ENCODE results near the gene SLAIN1. TPM values are rescaled to one million over a fixed set of nuclear protein-coding genes. Genes with fewer than 3 reads are reported as not detected.

The SLAIN1 gene
- total and polyA plus RNA-seq, 2 experiments from 2014 or later: not detected

DNA sequence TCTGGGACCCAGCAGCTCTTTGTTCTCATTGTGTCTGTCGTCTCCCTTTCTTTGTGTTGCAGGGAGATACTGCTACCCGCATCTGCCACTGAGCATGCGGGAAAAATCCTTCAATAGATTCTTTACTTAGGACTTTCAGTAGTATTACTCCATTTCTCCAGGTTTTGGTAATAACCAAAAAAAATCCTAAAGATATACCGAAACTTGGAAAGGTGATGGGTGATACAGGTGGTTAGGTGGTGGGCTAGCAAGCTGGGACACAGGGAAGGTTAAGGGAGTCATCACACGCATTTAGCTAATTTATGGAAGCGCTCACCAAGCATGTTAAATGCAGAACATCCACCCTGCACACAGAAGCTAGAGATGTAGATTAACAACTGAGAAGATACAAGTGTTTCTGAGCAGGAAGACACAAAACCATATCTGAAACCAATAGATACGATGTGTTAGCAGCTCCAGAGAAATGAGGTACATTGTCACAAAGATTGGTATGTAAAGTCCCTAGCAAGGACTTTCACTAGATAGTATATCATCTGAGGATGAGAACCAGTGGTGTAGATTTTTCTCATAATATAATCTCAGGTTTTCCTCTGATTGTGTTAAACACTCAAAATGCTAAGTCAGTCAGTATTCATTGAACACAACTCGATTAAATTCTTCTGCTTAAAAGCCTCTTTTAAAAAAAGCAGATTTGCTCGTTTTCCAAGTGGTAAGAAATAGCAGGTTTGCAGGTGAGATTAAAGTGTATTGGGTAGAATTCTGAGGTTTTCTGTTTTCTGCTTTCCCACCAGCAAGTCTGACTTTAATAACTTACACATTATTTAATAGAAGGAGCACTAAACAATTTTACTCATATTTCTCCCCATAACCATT, 1.2 kb upstream of the SLAIN1 start:
- in situ Hi-C loops (cut with MboI): no loop called here
- Histone ChIP-seq H4K20me1 (ENCODE audit: insufficient read depth) (no peaks in the 10 kb centered on the region), H3K4me2 (ENCODE audit: unreplicated experiment) (no peak overlapping the region), H3K79me2 (ENCODE audit: insufficient read depth) (no peaks in the 10 kb centered on the region), H3K36me3 (ENCODE audit: low read depth) (no peaks in the 10 kb centered on the region), H3K27ac (no peak overlapping the region), H2AFZ (no peak overlapping the region), H3K4me3 (no peak overlapping the region), H3K27me3 (replicated peaks; ENCODE audit: insufficient read depth) (peaks cover 58% of the 10 kb centered on the region), H3K9ac (no peak overlapping the region), H3K9me3 (ENCODE audit: low read depth) (no peaks in the 10 kb centered on the region), H3K4me1 (ENCODE audit: insufficient read depth) (no peaks in the 10 kb centered on the region), H3K9me2 (ENCODE audit: insufficient read depth) (no peaks in the 10 kb centered on the region), H3F3A (ENCODE audit: insufficient read depth) (peaks cover 6% of the 10 kb centered on the region; the same call in 1 of the 2 replicates)
- TF ChIP-seq EZH2 (IDR thresholded peaks at IDR 0.05; ENCODE audit: insufficient read depth, poor library complexity, severe bottlenecking) (peak; percentile 49), EZH2phosphoT487 (IDR thresholded peaks at IDR 0.05; ENCODE audit: insufficient read depth, low read depth) (no peak)
- DNase-seq: no peak
- 16 to 18% methylated on average over 9 of the region's 9 CpGs for WGBS, 2 experiments (ENCODE audit: low coverage in 1 of 2, low lambda C conversion rate in 2 of 2, missing lambda C conversion rate in 2 of 2)

DNA sequence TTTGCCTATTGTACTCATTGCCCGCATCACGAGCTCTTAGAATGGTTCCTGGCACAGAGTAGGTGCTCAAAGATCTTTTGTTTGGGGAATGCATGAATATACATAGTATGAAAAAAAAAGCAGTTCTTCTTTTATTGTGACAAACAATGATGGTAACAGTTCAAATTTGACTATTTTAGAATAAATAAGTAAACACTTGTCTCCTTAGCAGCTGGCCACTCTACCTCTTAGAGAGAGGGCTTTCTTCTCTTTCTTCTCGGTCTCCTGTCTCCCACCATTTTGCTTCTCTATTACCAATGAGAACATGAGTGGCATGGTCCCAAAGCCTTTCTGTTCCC, 639 bp upstream of the SLAIN1 start:
- 13 to 16% methylated on average over 3 of the region's 3 CpGs for WGBS, 2 experiments (ENCODE audit: low coverage in 1 of 2, low lambda C conversion rate in 2 of 2, missing lambda C conversion rate in 2 of 2)
- H3K79me2 ChIP-seq (ENCODE audit: insufficient read depth): no peaks in the 10 kb centered on the region
- no peak overlapping the region for H3K4me3 ChIP-seq
- peaks cover 58% of the 10 kb centered on the region for H3K27me3 ChIP-seq (replicated peaks; ENCODE audit: insufficient read depth)
- no peaks in the 10 kb centered on the region for H3K9me3 ChIP-seq (ENCODE audit: low read depth)
- no peaks in the 10 kb centered on the region for H3K36me3 ChIP-seq (ENCODE audit: low read depth)
- peaks cover 6% of the 10 kb centered on the region; the same call in 1 of the 2 replicates for H3F3A ChIP-seq (ENCODE audit: insufficient read depth)
- no peak overlapping the region for H2AFZ ChIP-seq
- H3K27ac ChIP-seq: no peak overlapping the region
- H3K9me2 ChIP-seq (ENCODE audit: insufficient read depth): no peaks in the 10 kb centered on the region
- in situ Hi-C loops (cut with MboI): no loop called here
- H3K4me1 ChIP-seq (ENCODE audit: insufficient read depth): no peaks in the 10 kb centered on the region
- TF ChIP-seq EZH2 (IDR thresholded peaks at IDR 0.05; ENCODE audit: insufficient read depth, poor library complexity, severe bottlenecking) (peak; percentile 85), EZH2phosphoT487 (IDR thresholded peaks at IDR 0.05; ENCODE audit: insufficient read depth, low read depth) (no peak)
- no peak overlapping the region for H3K4me2 ChIP-seq (ENCODE audit: unreplicated experiment)
- no peaks in the 10 kb centered on the region for H4K20me1 ChIP-seq (ENCODE audit: insufficient read depth)
- no peak overlapping the region for H3K9ac ChIP-seq
- no peak for DNase-seq

DNA sequence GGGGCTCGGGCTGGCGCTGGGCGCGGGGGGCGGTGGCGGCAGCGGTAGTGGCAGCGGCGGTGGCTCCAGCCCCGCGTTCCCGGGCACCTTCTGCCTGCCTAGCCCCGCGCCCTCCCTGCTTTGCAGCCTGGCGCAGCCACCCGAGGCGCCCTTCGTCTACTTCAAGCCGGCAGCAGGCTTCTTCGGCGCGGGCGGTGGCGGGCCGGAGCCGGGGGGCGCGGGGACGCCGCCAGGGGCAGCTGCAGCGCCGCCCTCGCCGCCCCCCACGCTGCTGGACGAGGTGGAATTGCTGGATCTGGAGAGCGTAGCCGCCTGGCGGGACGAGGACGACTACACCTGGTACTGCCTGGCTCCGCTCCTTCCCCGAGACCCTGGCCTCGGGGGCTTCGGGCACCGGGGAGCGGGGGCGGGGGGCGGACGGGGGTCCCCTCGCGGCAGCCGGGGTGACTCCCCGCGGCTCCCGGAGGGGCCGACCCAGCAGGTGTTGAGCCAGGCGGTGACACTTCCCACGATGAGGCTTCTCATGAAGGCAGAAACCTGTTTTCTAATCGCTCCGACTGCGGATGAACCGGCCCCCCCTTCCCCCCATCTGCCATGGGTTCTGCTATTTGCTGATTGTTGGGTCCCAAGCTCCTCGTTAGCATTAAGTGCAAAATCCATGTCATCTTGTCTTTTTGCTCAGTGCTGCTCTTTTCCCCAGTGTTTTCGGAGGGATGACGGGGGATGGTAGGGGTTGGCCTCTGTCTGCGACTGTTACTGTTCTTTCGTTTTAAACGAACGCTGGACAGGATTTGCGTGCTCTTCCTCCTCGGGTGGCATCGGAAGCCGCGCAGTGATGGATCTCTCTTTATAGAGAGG, 943 bp downstream of the SLAIN1 start:
- no peaks in the 10 kb centered on the region for H3K9me2 ChIP-seq (ENCODE audit: insufficient read depth)
- WGBS, 2 experiments (ENCODE audit: low coverage in 1 of 2, low lambda C conversion rate in 2 of 2, missing lambda C conversion rate in 2 of 2): 2% methylated on average over 27 to 53 of the region's 75 CpGs
- no peak overlapping the region for H3K27ac ChIP-seq
- no peaks in the 10 kb centered on the region for H3K4me1 ChIP-seq (ENCODE audit: insufficient read depth)
- peaks cover 6% of the 10 kb centered on the region; the same call in 1 of the 2 replicates for H3F3A ChIP-seq (ENCODE audit: insufficient read depth)
- peak overlapping the region; percentile 63; the same call in 1 of the 2 replicates for H2AFZ ChIP-seq
- H4K20me1 ChIP-seq (ENCODE audit: insufficient read depth): no peaks in the 10 kb centered on the region
- peak overlapping the region; percentile 62 for H3K4me3 ChIP-seq
- H3K79me2 ChIP-seq (ENCODE audit: insufficient read depth): no peaks in the 10 kb centered on the region
- peak overlapping the region; percentile 57 for H3K4me2 ChIP-seq (ENCODE audit: unreplicated experiment)
- peaks cover 58% of the 10 kb centered on the region for H3K27me3 ChIP-seq (replicated peaks; ENCODE audit: insufficient read depth)
- H3K9me3 ChIP-seq (ENCODE audit: low read depth): no peaks in the 10 kb centered on the region
- no peak overlapping the region for H3K9ac ChIP-seq
- in situ Hi-C loops (cut with MboI): no loop called here
- no peaks in the 10 kb centered on the region for H3K36me3 ChIP-seq (ENCODE audit: low read depth)
- TF ChIP-seq EZH2 (IDR thresholded peaks at IDR 0.05; ENCODE audit: insufficient read depth, poor library complexity, severe bottlenecking) (no peak), EZH2phosphoT487 (IDR thresholded peaks at IDR 0.05; ENCODE audit: insufficient read depth, low read depth) (0 out of 2 replicates have a peak, but pooled peaks have one; percentile 34)
- DNase-seq: peak; percentile 15

DNA sequence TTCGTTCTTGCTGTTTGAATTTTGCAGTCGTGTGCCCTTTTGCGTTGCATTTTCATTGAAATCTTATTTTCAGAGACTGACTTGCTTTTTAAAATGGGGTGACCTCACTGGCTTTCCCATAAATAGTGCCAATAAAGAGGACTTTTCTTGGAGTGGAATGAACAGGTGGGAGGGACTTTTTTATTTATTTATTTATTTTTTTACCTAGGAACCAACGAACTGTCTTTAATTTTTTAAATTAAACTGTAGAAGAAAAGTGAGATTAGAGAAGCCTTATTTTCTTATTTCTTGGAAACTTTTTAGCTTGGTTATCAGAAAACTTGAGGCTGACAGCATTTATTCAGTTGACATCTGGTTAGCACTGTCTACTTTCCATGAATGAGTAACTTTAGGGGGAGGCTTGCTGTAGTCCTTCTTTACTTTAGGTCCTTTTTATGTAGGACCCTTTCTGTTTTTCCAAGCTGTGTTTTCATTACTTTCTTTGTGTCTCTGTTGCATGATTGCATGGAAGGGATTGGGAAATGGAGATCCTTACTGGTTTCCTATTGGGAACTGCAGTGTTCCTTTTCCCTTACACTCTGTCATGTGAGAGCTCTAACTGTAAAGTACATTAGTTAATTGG, 1.7 kb downstream of the SLAIN1 start:
- H2AFZ ChIP-seq: peak overlapping the region; percentile 63; the same call in 1 of the 2 replicates
- H3K79me2 ChIP-seq (ENCODE audit: insufficient read depth): no peaks in the 10 kb centered on the region
- H4K20me1 ChIP-seq (ENCODE audit: insufficient read depth): no peaks in the 10 kb centered on the region
- WGBS, 2 experiments (ENCODE audit: low coverage in 1 of 2, low lambda C conversion rate in 2 of 2, missing lambda C conversion rate in 2 of 2): 3% methylated on average over 4 of the region's 4 CpGs
- no peaks in the 10 kb centered on the region for H3K9me3 ChIP-seq (ENCODE audit: low read depth)
- TF ChIP-seq EZH2phosphoT487 (IDR thresholded peaks at IDR 0.05; ENCODE audit: insufficient read depth, low read depth): no peak
- no peak for TF ChIP-seq EZH2 (IDR thresholded peaks at IDR 0.05; ENCODE audit: insufficient read depth, poor library complexity, severe bottlenecking)
- no peak overlapping the region for H3K9ac ChIP-seq
- peaks cover 6% of the 10 kb centered on the region; the same call in 1 of the 2 replicates for H3F3A ChIP-seq (ENCODE audit: insufficient read depth)
- H3K9me2 ChIP-seq (ENCODE audit: insufficient read depth): no peaks in the 10 kb centered on the region
- no peaks in the 10 kb centered on the region for H3K36me3 ChIP-seq (ENCODE audit: low read depth)
- no peak overlapping the region for H3K27ac ChIP-seq
- peak overlapping the region; percentile 57 for H3K4me2 ChIP-seq (ENCODE audit: unreplicated experiment)
- peak overlapping the region; percentile 62 for H3K4me3 ChIP-seq
- H3K4me1 ChIP-seq (ENCODE audit: insufficient read depth): no peaks in the 10 kb centered on the region
- in situ Hi-C loops (cut with MboI): no loop called here
- DNase-seq: no peak
- peaks cover 52% of the 10 kb centered on the region for H3K27me3 ChIP-seq (replicated peaks; ENCODE audit: insufficient read depth)

Data from GM23248 (cell line).